H1 (cell line): ENCODE results near the gene SURF2. TPM values are rescaled to one million over a fixed set of nuclear protein-coding genes. Genes with fewer than 3 reads are reported as not detected.

Experiments
- CTCF ChIA-PET: fragments of 300-600 bp; sonication (Branson Sonifier 250); formaldehyde crosslinking; loops from one replicate; lab custom pipeline; 2021; ENCODE audit not compliant: partially characterized antibody; lab: Charles Lee
- POLR2A ChIA-PET: fragments of 300-600 bp; sonication (Branson Sonifier 250); formaldehyde crosslinking; loops from one replicate; lab custom pipeline; 2021; ENCODE audit warnings: inconsistent platforms; ENCODE audit not compliant: partially characterized antibody; lab: Charles Lee
- DNase-seq, 2 experiments: peaks; one replicate each; pipeline versions ENCODE4 v3.0.0 to v3.0.0-alpha.2; 2010 to 2022; ENCODE audit warnings: low spot score in 2 of 2, low read depth in 1 of 2, mixed read lengths in 1 of 2
- FAIRE-seq: peaks from 2 replicates; lab custom pipeline; 2011; peaks lifted over from hg19 to GRCh38; lab: Jason Lieb, UNC
- H2AFZ ChIP-seq: 2 replicates; pipeline ENCODE4 v1.8.1; 2012; ENCODE audit warnings: low read length, inconsistent platforms
- H2AK5ac ChIP-seq: 2 replicates; pipeline ENCODE4 v1.6.1; 2013; ENCODE audit warnings: low read depth, low read length
- H2BK120ac ChIP-seq: replicated peaks from 2 replicates; pipeline ENCODE3; 2013; ENCODE audit warnings: low read depth, low read length, inconsistent platforms
- H2BK12ac ChIP-seq: 2 replicates; pipeline ENCODE4 v1.6.1; 2013; ENCODE audit warnings: low read depth, low read length
- H2BK15ac ChIP-seq: 2 replicates; pipeline ENCODE4 v1.6.1; 2013; ENCODE audit warnings: low read length
- H2BK20ac ChIP-seq: 2 replicates; pipeline ENCODE4 v1.6.1; 2013; ENCODE audit warnings: low read length
- H2BK5ac ChIP-seq: 2 replicates; pipeline ENCODE4 v1.6.1; 2013; ENCODE audit warnings: low read depth, low read length
- H3K14ac ChIP-seq: 2 replicates; pipeline ENCODE4 v1.6.1; 2013; ENCODE audit warnings: inconsistent platforms; ENCODE audit not compliant: insufficient read length
- H3K18ac ChIP-seq: 2 replicates; pipeline ENCODE4 v1.6.1; 2013; ENCODE audit warnings: low read length; ENCODE audit errors: extremely low read depth
- H3K23ac ChIP-seq: 2 replicates; pipeline ENCODE4 v1.6.1; 2013; ENCODE audit warnings: inconsistent platforms; ENCODE audit not compliant: insufficient read length
- H3K23me2 ChIP-seq: 2 replicates; pipeline ENCODE4 v1.6.1; 2013; ENCODE audit warnings: low read depth, low read length
- H3K27ac ChIP-seq: 2 replicates; pipeline ENCODE4 v1.6.1; 2011; ENCODE audit warnings: low read depth, low read length, inconsistent platforms
- H3K27me3 ChIP-seq, 4 experiments: replicated peaks in 1 of 4; 1 replicate in 1 of 4; 2 replicates in 3 of 4; pipeline versions ENCODE4 v1.6.1 to v1.8.1; 2011 to 2013; ENCODE audit warnings: low read length in 3 of 4, mild to moderate bottlenecking in 3 of 4, inconsistent platforms in 2 of 4, mixed read lengths in 2 of 4, moderate library complexity in 1 of 4; ENCODE audit not compliant: control insufficient read depth in 3 of 4, insufficient read depth in 3 of 4; ENCODE audit errors: extremely low read depth in 1 of 4
- H3K36me3 ChIP-seq, 4 experiments: 2 replicates each; pipeline versions ENCODE4 v1.6.1 to v1.8.1; 2011 to 2013; ENCODE audit warnings: mild to moderate bottlenecking in 4 of 4, low read length in 3 of 4, moderate library complexity in 2 of 4, control low read depth in 1 of 4, inconsistent platforms in 1 of 4; ENCODE audit not compliant: insufficient read depth in 4 of 4, control insufficient read depth in 2 of 4
- H3K4ac ChIP-seq: replicated peaks from 2 replicates; pipeline ENCODE3; 2013; ENCODE audit warnings: low read length, low read depth, mixed read lengths, inconsistent platforms; ENCODE audit not compliant: insufficient read length
- H3K4me1 ChIP-seq, 4 experiments: replicated peaks in 1 of 4; 1 replicate in 1 of 4; 2 replicates in 3 of 4; pipeline versions ENCODE4 v1.6.1 to v1.8.1; 2011 to 2013; ENCODE audit warnings: low read length in 3 of 4, inconsistent platforms in 2 of 4, mixed read lengths in 1 of 4; ENCODE audit not compliant: insufficient read depth in 4 of 4, control insufficient read depth in 3 of 4
- H3K4me2 ChIP-seq, 2 experiments: 2 replicates each; pipeline versions ENCODE4 v1.6.1 to v1.8.1; 2011 to 2013; ENCODE audit warnings: low read depth in 2 of 2, low read length in 2 of 2, control low read depth in 1 of 2, inconsistent platforms in 1 of 2, mild to moderate bottlenecking in 1 of 2; ENCODE audit not compliant: insufficient read depth in 1 of 2
- H3K4me3 ChIP-seq, 4 experiments: fragments of 200-600, 300-600 bp in 1 of 4; sonication (generic), shearing (Covaris generic), sonication (Bioruptor Twin) in 1 of 4; 2 replicates each; pipeline versions ENCODE4 v1.5.1 to v1.8.1; 2011 to 2016; ENCODE audit warnings: low read length in 4 of 4, low read depth in 3 of 4, control low read depth in 2 of 4, inconsistent platforms in 2 of 4, mild to moderate bottlenecking in 2 of 4, mixed read lengths in 1 of 4, moderate library complexity in 1 of 4; ENCODE audit not compliant: insufficient read depth in 2 of 4; ENCODE audit errors: extremely low read depth in 1 of 4
- H3K56ac ChIP-seq: replicated peaks from 2 replicates; pipeline ENCODE3; 2013; ENCODE audit warnings: low read depth, mild to moderate bottlenecking, mixed read lengths, low read length, inconsistent platforms; ENCODE audit not compliant: insufficient read length
- H3K79me1 ChIP-seq: 2 replicates; pipeline ENCODE4 v1.6.1; 2013; ENCODE audit warnings: low read depth, low read length, control low read depth
- H3K79me2 ChIP-seq, 2 experiments: 2 replicates each; pipeline versions ENCODE4 v1.6.1 to v1.8.1; 2012 to 2013; ENCODE audit warnings: low read length in 2 of 2, mild to moderate bottlenecking in 2 of 2, inconsistent platforms in 1 of 2; ENCODE audit not compliant: insufficient read depth in 2 of 2, control insufficient read depth in 1 of 2
- H3K9ac ChIP-seq, 4 experiments: replicated peaks in 1 of 4; 1 replicate in 1 of 4; 2 replicates in 3 of 4; pipeline versions ENCODE4 v1.6.1 to v1.8.1; 2011 to 2013; ENCODE audit warnings: low read depth in 3 of 4, low read length in 3 of 4, control low read depth in 2 of 4, mild to moderate bottlenecking in 2 of 4, moderate library complexity in 2 of 4, inconsistent platforms in 1 of 4; ENCODE audit errors: extremely low read depth in 1 of 4
- H3K9me3 ChIP-seq, 2 experiments: 2 replicates each; pipeline versions ENCODE4 v1.6.1 to v1.8.1; 2012 to 2013; ENCODE audit warnings: mild to moderate bottlenecking in 2 of 2, moderate library complexity in 2 of 2, control low read depth in 1 of 2, inconsistent platforms in 1 of 2, low read depth in 1 of 2, low read length in 1 of 2, mixed read lengths in 1 of 2; ENCODE audit not compliant: insufficient read depth in 2 of 2
- H4K20me1 ChIP-seq, 2 experiments: replicated peaks in 1 of 2; 2 replicates each; pipeline versions ENCODE3 to v1.8.1; 2011 to 2013; ENCODE audit warnings: inconsistent platforms in 2 of 2, low read length in 2 of 2, mild to moderate bottlenecking in 1 of 2; ENCODE audit not compliant: insufficient read depth in 2 of 2, control insufficient read depth in 1 of 2
- H4K5ac ChIP-seq: 2 replicates; pipeline ENCODE4 v1.6.1; 2013; ENCODE audit warnings: low read length, low read depth, mixed read lengths, inconsistent platforms; ENCODE audit not compliant: insufficient read length
- H4K8ac ChIP-seq: 2 replicates; pipeline ENCODE4 v1.8.0; 2013; ENCODE audit warnings: mild to moderate bottlenecking, moderate library complexity, low read length, inconsistent platforms; ENCODE audit not compliant: insufficient read depth; ENCODE audit errors: extremely low read depth
- H4K91ac ChIP-seq: replicated peaks from 2 replicates; pipeline ENCODE3; 2013; ENCODE audit warnings: low read length, mixed read lengths, inconsistent platforms; ENCODE audit not compliant: insufficient read length
- POLR2AphosphoS5 ChIP-seq: IDR thresholded peaks from 2 replicates; pipeline ENCODE4 v1.6.1; 2011; ENCODE audit warnings: low read depth, low read length
- USF2 ChIP-seq: IDR thresholded peaks from 2 replicates; pipeline ENCODE4 v1.6.1; 2011; ENCODE audit warnings: low read length, improper control_type of control experiment
- WGBS, 2 experiments: shearing (Covaris generic) in 1 of 2; methylation state at CpG; one replicate each; pipeline versions ENCODE4 v1.1.6 to v1.1.7; 2013 to 2015; ENCODE audit warnings: low lambda C conversion rate in 2 of 2, mixed read lengths in 2 of 2, inconsistent platforms in 1 of 2, low coverage in 1 of 2, missing lambda C conversion rate in 1 of 2; ENCODE audit not compliant: insufficient replicate concordance in 2 of 2, insufficient coverage in 1 of 2, insufficient read length in 1 of 2; ENCODE audit errors: extremely low coverage in 1 of 2, missing lambda C conversion rate in 1 of 2; 5-methylcytosine and 5-hydroxymethylcytosine counted together
- polyA plus RNA-seq, 7 experiments: library from polyadenylated mRNA; depleted of rRNA in 3 of 7; stranded (reverse) in 5 of 7; unstranded in 2 of 7; fragments of >200 nt in 5 of 7; fragments of 200-250 nt in 2 of 7; gene quantifications; 1 replicate in 5 of 7; 2 replicates in 1 of 7; 4 replicates in 1 of 7; pipeline versions ENCODE4 v1.2.1 to v1.2.3, GENCODE V29; 2011 to 2013; ENCODE audit warnings: missing spikeins in 2 of 7, mixed read lengths in 2 of 7
- total RNA-seq: library from RNA; stranded (reverse); fragmentation: NEBNext Ultra II Directional; extraction: Animal tissue kit (Norgen Biotek cat#: 25700); gene quantifications from 2 replicates; pipeline ENCODE4 v1.2.1, GENCODE V29; 2021

The SURF2 gene
- total and polyA plus RNA-seq, 2 of the 8 experiments (the other 6 are each of a cell fraction or from before 2014, with no cell fraction given) = 36.6 to 37.7 TPM

GRCh38 chr9:133400292-133400691, 43.9 kb downstream of the SURF2 start:
- Histone ChIP-seq H3K23me2 (no peaks in the 10 kb centered on the region), H3K56ac (no peak overlapping the region), H3K4me3 (no peak overlapping the region), H3K4me1 (no peaks in the 10 kb centered on the region), H3K79me2 (no peaks in the 10 kb centered on the region), H3K27me3 (no peaks in the 10 kb centered on the region), H3K4ac (no peak overlapping the region), H3K27ac (no peak overlapping the region), H3K23ac (no peak overlapping the region), H4K5ac (no peak overlapping the region), H4K91ac (no peak overlapping the region), H3K36me3 (peaks cover 1 to 8% (median 2%) of the 10 kb centered on the region in 4 experiments; a peak in 3 of 8 replicates), H2AK5ac (no peak overlapping the region), H2BK120ac (no peak overlapping the region), H2BK15ac (no peak overlapping the region), H2BK20ac (no peak overlapping the region), H4K8ac (no peak overlapping the region), H3K79me1 (no peaks in the 10 kb centered on the region), H3K9me3 (no peaks in the 10 kb centered on the region), H2BK12ac (no peak overlapping the region), H2AFZ (no peak overlapping the region), H3K18ac (no peak overlapping the region), H3K4me2 (no peak overlapping the region), H4K20me1 (peaks cover 10 to 13% of the 10 kb centered on the region in 2 experiments), H2BK5ac (no peak overlapping the region), H3K9ac (no peak overlapping the region), H3K14ac (no peak overlapping the region)
- DNase-seq = no peak
- TF ChIP-seq POLR2AphosphoS5 (peak; percentile 24; the same call in 1 of the 2 replicates), USF2 (no peak)
- CTCF ChIA-PET = interaction anchor here (0.8 to 3.2 kb wide), 7 partner anchors 13 to 86 kb away, joined by 3 to 14 read pairs (median 4); partner anchors contain the start of gene REXO4
- no peak for FAIRE-seq
- POLR2A ChIA-PET = interaction anchor here (0.7 to 1.6 kb wide), 6 partner anchors 14 to 341 kb away, joined by 3 to 7 read pairs (median 3); partner anchors contain the start of genes MED22 and RPL7A
- 90% methylated on average over 12 of the region's 12 CpGs; no CpG with 5 or more reads in 1 of the 2 experiments for WGBS, 2 experiments
